GM18870 (cell line): ENCODE measurements around the gene TNFAIP8.

ENCODE experiments used
- ATAC-seq: cut with Tn5 transposase; IDR thresholded peaks from one replicate; pipeline ENCODE4 v1.9.1; 2021; ENCODE audit warnings: moderate library complexity; ENCODE audit not compliant: unreplicated experiment

The TNFAIP8 gene

DNA sequence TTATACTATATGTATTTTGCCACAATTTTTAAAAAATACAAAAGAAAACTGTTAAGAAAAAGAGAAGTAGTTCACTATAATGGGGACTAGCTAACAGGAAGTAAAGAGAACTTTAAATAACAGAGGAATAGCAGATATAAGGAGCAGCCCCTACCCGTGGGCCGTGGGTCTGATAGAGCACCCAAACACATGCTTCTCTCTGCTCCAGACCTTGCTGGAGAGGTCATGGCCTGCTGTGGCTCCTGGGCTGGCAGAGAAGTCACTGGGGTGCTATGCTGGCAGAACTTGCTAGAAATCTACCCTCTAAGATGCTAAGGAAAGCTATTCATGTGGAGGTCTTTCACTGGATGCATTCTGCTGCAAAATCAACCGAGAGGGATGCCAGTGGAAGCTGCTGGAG lies 10.0 kb upstream of the TNFAIP8 start:
- no peak for ATAC-seq

DNA sequence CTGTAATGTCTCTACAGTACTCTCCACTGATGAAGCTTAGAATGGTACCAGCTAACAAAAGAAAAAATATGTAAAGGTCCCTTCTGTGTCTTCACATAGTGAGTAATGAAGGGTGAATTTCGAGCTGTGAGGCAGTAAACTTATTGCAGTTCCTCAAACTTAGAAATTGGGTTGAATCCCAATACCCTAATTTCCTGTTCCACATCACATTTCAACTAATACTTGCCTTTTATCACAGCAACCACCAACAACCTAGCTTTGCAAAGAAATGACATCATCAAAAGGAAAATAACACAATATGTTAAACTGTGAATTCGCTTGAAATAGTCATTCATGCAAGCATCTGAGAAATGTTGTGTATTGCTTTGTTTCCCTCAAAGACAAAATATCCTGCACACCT lies 9.4 kb upstream of the TNFAIP8 start:
- ATAC-seq, result no peak

DNA sequence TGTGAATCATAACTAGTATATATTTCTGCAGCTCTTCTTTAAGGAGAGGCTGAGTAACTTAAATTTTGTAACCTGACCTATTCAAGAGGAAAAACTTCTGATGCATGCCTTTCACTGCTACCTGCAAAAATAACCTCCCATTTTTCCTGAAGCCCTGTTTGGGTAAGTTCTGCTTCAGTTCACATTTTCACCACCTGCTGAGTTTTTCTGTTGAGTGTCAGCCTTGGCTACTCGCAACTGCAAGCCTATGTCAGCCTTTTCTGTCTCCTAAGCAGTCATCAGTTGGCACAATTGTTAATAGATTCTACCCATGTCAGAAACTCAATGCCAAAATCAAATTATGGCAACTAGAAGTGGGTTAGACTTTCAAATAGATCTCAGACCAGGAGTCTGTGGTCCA lies 8.2 kb upstream of the TNFAIP8 start:
- no peak for ATAC-seq

DNA sequence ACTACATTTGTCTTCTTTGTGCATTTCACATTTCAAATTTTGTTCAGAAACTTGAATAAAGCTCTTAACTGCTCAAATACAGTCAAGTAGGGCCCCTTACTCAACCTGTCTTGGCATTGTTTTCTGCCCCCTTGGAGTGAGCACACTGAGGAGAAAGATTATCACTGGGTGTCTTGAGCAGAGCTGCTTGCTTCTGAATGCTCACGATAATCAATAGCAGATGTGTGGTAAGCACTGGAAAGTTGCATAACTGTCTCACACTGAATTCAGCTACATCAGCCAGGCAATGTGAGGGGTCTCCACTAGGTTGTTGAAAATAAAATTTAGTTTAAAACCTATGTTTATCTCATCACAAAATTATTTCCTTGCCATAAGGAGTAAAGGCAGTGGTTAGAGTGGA lies 7.8 kb upstream of the TNFAIP8 start:
- no peak for ATAC-seq

DNA sequence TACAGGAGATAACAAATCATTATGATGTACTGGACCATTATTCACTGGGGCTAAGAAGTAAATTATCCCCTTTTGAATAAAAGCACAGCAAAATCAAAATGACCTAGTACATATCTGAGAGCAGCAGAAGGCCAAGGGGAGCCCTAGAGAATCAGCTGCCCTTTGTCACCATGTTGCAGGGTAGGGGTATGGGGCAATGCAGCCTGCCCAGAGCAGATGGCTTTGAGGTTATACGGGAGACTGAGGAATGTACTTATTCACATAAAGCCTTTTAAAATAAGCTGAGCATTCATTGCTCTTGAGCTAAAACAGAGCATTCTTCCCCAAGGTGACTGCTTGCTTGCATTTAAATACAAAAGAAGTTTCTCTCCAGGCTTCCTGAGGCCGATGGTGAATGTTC lies 2.6 kb upstream of the TNFAIP8 start:
- ATAC-seq, result no peak

DNA sequence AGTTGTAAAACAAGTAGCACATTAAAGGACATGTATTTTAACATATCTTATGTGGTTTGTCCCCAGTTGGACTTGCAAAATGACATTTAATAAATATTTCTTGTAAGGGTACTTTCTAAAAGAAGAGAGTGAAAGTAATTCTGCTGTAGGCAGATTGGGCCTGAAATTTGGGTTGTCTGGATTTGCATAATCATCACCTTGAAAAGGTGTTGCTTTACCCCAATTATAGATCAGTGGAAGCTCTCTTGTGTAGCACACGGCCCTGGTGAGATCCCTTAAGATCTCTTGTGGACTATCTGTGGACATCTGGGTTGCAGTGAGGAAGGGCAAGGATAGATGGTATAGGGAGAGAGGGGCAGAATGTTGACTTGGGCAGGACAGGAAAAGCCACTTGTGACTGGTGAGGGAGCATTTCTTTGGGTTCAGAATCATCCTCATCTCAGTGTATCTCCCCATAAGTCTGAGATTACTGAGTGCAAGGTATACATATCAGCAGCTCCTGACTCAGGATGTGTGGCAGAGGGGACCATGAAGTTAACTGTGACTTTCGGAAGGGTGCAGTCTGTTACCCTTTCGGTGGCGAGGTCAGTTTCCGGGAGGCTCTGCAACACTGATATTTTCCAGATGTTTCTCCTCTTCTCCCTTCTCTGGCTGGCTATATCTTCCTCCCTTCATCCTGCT lies 2.0 kb upstream of the TNFAIP8 start:
- peak; percentile 75 for ATAC-seq

DNA sequence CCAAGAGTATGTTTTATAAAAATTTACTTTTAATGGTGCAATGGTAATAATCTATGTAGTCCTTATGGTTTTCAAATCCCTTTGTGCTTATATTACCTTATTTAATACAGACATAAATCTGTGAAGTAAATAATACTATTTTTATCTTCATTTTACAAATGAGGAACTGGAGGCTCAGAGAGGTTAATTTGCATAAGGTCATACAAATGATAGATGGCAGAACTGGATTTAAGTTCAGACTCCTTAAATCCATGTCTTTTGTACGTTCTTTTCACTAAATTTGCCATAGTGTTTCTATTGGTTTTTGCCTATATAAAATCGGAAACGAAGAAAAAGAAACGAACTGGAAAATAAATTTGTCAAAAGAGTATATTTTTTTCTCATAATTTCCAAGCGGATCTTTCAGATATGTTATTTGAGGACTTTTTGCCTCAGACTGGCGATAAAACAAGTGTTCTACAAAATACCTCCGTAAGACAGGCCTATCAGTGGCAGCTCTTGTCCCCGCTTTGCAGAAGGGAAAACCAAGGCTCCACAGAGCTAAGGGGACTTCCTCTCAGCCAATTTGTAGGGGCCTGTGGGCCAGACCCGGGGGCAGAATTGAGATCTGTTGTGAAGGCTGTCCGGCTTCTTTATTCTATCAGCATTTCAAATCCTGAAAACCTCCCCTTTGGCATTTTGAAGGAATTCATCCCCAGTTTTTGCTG lies 1.1 kb upstream of the TNFAIP8 start:
- ATAC-seq, result no peak

DNA sequence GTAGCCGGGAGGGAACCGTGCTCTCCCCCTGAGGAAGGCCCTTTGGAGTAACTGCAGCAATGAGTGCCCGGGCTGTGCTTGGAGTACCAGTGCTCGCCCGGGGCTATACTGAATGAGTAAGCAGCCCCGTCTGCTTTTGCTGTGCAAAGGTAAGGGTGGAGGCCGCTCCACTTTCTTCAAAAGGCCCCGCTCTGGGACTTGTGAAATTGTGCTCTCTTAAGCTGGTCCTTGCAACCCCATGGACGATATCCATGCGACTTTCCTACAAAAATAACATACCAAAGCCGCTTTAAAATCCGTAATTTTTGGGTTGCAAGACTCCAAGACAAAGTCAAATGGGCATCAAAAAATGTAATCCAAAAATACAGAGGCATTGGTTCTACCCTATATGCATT lies 578 bp upstream of the TNFAIP8 start:
- ATAC-seq, result no peak

DNA sequence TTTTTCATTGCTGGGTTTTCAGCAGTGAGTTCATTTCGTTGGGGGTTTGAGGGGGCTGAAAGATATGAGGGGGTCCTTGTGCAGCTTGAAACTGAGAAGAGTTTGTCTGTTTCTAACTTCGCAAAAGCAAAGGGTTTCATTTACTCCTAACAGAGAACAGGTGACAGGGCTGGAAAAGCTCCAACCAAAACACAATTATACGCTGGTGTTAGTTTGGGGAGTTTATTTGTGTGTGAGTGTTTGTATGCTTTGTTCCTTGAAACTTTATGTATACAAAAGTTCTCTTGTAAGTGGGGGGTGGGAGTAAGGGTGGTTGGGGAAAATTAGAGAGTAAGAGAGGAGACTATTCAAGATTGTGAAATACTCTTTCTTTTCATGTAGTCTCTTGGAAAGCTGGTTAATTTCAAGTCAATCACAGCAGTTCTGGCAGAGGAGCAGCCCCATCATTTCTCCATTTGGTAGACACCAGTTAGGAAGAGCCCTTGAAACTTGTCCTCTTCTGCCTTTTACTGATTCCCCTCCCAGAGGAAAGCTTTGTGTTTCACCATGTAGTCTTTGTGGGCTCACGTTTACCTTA lies 881 bp downstream of the TNFAIP8 start:
- no peak for ATAC-seq

DNA sequence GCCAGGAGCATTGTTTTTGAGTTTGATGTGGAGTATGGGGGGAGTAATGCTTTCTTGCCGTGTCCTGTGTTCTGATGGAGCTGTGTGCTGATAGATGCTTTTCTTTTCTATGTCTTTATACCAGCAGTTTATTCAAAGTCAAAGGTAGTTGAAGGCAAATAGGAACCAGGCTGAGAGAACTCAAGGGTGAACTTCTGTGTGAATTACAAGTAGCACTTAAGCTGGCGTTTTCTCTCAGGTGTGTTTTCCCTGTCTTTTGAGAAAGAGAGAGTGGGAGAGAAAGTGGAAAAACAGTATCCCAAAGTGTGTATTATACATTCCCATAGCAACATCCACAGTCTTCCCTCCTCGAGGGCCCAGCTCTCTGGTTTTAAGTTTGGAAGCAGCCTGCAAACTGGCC lies 1.5 kb downstream of the TNFAIP8 start:
- ATAC-seq, result no peak

DNA sequence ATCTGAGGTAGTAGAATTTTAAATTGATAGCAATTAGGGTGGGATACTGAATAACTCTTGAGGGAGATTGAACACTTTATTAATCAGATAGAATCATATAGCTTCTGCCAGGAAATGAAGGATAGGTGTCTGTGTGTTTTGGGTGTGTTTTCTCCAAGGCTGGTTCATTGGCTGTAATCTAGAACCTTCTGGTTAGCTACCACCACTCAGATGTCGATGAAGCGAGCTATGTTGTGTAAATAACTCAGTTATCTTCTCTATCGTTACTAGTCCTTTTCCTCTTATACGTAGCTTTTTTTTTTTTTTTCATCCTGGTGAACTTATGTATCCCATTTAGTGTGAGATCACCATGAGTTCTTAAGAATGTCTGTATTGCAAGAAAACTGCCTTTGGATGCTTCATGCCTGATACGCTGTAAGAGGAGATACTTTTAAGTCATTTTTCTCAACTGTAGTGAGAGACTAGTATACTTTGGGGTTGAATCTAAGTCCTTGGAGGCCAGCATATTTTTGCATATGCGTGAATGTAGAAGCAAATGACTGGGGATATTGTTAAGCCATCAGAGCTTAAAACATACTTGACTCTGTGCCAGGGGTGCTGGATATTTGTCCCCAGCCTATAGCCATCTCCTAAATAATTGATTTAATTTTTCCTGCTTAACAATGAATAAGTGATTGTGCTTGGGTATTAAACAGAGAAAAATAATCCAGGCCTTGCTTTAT lies 2.1 kb downstream of the TNFAIP8 start:
- ATAC-seq, result no peak

DNA sequence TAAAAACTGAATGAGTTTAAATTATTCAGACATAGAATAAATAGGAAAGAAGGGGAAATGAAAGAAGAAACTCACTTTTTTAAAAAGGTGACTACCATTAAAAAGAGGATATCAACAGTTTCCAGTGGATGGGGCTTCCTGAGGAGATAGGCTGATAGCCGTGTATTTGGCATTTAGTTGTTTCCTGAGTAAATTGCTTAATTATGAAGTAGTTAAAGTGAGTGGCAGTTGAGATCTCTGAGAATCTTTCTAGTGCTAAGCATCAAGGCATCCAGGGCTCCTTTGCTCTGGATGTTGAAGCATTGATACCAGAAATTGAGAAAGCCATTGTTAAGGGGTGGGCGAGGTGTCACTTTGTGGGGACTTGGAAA lies 2.7 kb downstream of the TNFAIP8 start:
- ATAC-seq, result no peak

DNA sequence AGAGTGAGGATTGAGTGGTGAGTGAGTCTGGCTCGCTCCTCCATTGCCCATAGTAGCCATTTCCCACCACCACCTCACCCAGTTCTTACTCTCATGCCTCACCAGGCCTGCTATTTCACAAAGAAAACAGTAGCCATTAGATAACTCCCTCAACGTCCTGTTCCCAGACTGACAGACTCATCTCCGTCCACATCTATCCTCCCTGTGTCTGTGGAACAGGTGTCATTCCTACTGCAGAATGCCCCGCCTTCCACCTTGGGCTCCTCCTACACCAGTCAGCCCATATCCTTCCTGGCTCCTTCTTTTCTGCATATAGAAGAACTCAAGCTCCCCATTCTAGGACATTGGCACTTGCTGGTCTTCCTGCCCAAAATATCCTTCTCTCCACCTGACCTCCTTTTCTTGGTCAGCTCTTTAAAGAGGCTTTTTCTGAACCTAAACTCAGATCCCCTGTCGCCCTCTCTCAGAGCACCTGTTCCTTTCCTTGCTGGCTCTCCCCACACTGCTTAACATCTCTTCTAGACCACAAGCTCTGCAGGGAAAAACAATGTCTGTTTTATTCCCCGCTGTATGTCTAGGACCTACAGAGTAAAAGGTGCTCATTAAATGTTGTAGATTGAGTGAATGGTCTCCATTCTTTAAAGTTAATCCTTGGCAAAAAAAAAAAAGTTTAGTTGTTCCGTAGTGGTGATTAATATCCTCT lies 3.2 kb downstream of the TNFAIP8 start:
- ATAC-seq, result no peak

DNA sequence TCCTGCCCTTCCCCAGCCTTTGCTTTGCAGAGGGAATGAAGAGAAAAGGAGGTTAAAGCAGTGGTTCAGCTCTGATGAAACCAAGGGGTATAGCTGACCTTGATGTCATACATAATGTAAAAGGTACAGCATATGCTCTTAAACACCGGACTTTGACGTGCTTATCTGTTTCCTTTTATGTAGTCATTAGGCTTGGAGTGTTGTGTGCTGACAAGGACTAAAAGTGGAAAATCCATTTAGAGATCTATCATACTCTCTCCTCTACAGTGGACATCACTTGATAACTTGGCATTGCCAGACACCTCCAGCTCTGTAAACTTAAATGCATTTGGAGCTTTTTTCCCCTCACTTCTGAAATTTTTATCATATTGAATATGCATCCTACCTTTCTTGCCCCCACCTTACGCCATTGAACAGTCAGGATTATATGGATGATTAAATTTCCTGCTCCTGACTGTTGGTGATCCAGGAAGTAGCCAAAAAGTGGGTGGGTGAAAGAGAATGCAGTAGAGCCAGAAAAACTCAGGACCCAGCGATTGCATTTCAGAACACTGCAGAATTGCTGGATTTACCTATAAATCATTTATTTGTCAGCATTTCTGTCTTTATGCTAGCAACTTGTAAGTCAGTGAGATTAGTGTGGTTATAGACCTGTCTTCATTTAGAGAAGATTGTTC lies 4.1 kb downstream of the TNFAIP8 start:
- ATAC-seq, result no peak

DNA sequence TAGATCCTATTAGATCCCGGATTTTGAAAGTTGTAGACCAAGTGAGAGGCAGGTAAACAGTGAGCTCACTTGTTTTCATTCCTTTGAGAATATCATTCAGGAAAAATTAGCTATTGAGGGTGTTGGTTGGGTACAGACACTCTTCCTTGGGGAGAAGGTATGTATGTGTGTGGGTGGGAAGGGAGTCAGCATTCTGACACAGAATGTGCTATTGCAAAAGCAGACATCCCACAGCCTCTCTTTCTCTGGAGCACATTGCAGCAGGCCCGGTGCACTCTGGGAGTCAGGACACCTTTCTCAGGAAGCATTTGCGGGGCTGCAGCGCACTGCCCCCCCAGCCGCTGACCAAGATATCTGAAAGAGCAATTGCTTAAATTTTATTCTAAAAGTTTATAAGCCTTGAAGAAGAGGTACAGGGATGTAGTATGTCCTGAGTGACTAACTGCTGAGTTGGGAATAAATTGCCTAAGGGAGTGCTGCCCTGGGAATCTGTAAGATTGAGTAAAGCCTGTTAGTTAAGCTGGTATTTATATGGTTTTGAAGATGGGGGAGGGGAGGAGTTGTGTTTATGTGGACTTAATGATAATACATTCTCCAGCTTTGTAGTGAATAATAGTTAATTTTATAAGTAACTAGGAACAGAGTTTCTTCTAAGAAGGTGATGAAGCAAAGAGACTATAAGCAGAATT lies 5.2 kb downstream of the TNFAIP8 start:
- ATAC-seq, result no peak

DNA sequence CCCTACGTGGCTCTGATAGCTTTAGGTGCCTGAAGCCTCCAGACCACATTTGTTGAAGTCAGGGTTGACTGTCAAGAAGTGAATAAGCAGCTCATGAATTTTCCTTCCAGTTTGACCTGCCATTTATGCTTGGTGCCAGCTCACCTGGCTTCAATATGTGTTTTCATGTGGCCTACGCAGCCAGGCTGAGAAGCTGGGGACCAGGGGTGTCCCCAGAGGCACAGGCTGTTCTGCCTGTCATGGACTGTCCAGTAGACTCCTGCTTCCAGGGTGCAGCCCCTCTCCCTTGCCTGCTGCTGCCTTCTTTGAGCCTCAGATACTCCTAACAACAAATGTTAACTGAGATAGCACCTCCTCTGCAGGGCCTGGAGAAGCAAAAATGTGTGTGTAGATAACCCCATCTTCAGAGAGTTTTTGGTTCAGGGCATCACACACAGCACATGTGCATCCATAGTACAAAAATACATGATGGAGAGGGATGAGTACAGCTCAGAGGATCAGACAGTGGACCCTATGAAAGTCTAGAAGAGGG lies 5.8 kb downstream of the TNFAIP8 start:
- no peak for ATAC-seq

DNA sequence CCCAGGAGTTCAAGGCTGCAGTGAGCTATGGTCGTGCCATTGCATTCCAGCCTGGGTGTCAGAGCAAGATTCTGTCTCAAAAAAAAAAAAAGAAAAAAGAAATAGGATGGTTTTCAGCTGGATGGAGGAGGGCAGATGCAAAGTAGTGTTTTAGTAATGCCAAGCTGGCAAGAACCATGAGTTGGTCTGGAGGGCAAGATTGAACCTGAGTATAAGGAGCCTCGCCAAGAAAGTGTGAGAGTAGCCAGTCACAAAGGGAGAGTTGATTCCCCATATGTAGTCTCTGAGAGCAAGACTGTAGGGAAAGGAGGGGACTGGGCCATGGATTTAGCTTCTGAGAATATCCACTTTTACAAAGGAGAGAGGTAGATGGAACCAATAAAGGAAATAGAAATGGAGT lies 6.9 kb downstream of the TNFAIP8 start:
- ATAC-seq, result no peak

DNA sequence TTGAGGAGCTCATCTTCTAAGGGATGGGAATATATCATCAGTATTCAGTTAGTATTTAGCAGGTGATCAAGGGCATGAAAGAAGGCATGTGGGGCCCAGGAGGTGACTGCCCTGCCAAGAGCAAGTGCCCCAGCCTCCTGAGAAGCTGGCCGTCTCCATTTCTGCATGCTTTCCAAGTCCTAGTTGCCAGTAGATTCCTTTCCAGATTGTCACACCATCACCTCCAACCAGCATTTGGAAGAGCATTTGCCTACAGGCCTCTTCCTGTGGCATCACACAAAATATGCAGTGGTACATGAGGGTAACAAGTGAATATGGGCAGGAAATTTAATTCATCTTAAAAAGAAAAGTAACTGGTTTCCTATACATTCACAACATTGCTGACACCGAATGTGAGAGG lies 7.5 kb downstream of the TNFAIP8 start:
- ATAC-seq, result no peak

DNA sequence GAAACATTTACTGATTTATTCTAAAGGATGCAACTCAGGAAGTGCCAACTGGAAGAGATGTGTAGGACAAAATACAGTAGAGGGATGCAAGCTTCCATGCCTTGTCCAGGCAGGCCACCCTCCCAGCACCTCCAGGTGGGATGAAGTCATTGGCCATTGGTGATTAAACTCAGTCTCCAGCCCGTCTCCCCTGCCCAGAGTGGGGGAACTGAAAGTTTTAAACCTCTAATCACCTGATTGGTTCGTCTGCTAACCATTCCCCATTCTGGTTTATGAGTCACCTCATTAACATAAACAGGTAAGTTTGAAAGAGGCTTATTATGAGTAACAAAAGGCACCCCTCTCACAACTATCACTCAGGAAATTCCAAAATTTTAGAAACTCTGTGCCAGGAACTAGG lies 8.1 kb downstream of the TNFAIP8 start:
- peak; percentile 28 for ATAC-seq
